Measurements from ENCODE around the gene SERTAD2.

The SERTAD2 gene

DNA sequence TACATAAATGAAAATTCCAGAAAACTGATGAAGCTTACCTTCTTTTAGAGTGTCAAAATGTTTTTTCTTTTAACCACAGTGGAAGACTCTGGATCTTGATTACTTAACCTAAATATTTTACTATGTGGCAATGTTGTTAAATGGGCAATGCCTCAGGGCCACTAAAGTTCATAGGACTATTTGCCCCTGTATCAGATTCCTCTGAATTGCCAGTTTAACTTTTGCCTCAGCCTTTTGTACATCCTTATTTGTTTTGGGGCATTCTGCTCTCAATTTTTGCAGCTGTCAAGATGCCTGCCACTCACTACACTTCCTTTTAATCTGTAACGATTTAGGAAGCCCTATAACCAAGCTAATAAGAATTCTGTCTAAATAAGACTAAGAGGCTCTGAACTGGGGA is 31.7 kb upstream of the SERTAD2 start:
- H3K4me1 ChIP-seq (ENCODE audit: insufficient read depth, low read length): peaks cover 10% of the 10 kb centered on the region
- peaks cover 2% of the 10 kb centered on the region for H3K9me3 ChIP-seq (ENCODE audit: low read length)
- no peak overlapping the region for H2AFZ ChIP-seq (ENCODE audit: low read depth, low read length)
- H3K36me3 ChIP-seq (ENCODE audit: insufficient read depth, low read length): no peaks in the 10 kb centered on the region
- H3K27me3 ChIP-seq (ENCODE audit: insufficient read depth, low read length): no peaks in the 10 kb centered on the region
- no peak overlapping the region for H3K4me3 ChIP-seq (ENCODE audit: low read length)

DNA sequence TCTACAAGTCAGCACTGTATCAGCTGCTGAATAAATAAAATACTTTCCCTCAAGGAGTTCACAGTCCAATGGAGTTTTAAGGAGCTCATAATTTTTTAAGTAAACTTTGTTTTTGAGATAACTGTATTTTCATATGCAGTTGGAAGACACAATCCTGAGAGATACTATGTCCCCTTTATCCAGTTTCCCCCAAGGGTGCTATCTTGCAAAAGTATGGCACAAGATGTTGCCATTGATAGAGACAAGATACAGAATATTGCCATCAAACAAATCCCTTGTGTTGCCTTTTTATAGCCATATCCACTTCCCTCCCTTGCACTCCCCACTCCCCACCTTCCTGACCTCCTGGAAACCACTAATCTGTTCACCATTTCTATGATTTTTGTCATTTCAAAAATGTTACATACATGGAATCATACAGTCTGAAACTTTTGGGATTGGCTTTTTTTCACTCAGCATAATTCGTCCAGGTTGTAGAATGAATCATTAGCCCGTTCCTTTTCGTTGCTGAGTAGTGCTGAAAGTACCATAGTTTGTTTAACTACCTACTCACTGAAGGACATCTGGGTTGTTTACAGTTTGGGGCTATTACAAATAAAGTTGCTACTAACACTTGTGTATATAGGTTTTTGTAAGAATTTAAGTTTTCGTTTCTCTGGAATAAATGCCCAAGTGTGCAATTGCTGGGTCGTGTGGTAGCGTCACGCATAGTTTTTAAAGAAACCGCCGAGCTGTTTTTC is 30.2 kb upstream of the SERTAD2 start:
- Histone ChIP-seq H2AFZ (ENCODE audit: low read depth, low read length) (no peak overlapping the region), H3K4me1 (ENCODE audit: insufficient read depth, low read length) (peaks cover 20% of the 10 kb centered on the region), H3K36me3 (ENCODE audit: insufficient read depth, low read length) (no peaks in the 10 kb centered on the region), H3K27me3 (ENCODE audit: insufficient read depth, low read length) (no peaks in the 10 kb centered on the region), H3K9me3 (ENCODE audit: low read length) (peaks cover 2% of the 10 kb centered on the region), H3K4me3 (ENCODE audit: low read length) (no peak overlapping the region)

DNA sequence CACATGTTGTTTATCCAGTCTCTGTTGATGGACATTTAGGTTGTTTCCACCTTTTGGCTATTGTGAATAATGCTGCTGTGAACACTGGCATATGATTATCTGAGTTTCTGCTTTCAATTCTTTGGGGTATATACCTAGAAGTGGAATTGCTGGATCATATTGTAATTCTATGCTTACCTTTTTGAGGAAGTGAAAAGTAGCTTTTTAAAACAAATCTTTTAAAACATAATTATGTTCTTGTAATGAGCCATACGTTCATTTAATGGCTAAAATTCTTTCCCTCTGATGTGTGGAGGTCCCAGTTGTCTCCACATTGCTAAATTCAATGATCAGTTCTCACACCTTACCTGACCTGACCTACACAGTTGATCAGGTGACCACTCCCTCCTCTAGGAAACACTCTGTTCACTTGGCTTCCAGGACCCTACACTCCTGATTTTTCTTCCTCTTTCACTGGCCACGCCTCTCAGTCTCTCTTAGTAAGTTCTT is 27.8 kb upstream of the SERTAD2 start:
- Histone ChIP-seq H3K36me3 (ENCODE audit: insufficient read depth, low read length) (no peaks in the 10 kb centered on the region), H2AFZ (ENCODE audit: low read depth, low read length) (no peak overlapping the region), H3K4me1 (ENCODE audit: insufficient read depth, low read length) (peaks cover 16% of the 10 kb centered on the region), H3K27me3 (ENCODE audit: insufficient read depth, low read length) (no peaks in the 10 kb centered on the region), H3K9me3 (ENCODE audit: low read length) (peaks cover 2% of the 10 kb centered on the region), H3K4me3 (ENCODE audit: low read length) (no peak overlapping the region)

DNA sequence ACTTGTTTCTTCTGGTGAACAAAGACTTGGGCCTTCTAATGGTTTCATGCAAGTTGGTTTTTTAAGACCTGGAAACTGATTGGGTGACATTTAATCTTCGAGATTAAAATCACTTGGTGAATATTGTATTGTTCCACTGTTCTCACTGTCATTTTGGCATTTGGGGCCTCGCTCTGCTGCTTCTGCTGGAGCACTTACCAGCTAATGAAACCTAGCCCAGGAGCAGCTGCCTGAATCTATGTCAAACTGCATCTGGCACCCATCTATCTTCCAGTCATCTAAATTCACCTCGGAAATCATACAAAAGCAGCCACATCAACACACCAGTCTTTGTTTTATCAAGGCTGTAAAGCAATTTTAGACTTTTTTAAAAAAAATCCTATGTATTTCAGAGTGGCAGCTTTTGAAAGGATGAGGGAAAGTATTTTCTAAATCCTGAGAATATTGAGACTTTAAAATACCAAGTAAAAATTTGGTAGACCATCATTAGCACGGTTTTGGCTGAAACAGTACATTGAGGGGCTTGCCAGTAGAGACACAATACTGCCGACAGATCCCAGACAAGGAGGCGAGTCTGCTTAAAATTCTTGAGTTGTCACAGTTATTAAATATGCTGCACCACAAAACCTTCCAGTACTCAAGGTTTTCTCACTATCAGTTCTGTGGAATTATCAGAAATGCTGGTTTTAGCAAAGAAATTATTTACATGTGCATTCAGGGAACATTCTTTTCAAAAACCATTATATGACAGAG is 26.1 kb upstream of the SERTAD2 start:
- H3K9me3 ChIP-seq (ENCODE audit: low read length): peaks cover 2% of the 10 kb centered on the region
- peaks cover 10% of the 10 kb centered on the region for H3K4me1 ChIP-seq (ENCODE audit: insufficient read depth, low read length)
- H3K36me3 ChIP-seq (ENCODE audit: insufficient read depth, low read length): no peaks in the 10 kb centered on the region
- H3K27me3 ChIP-seq (ENCODE audit: insufficient read depth, low read length): no peaks in the 10 kb centered on the region
- H2AFZ ChIP-seq (ENCODE audit: low read depth, low read length): no peak overlapping the region
- H3K4me3 ChIP-seq (ENCODE audit: low read length): no peak overlapping the region

DNA sequence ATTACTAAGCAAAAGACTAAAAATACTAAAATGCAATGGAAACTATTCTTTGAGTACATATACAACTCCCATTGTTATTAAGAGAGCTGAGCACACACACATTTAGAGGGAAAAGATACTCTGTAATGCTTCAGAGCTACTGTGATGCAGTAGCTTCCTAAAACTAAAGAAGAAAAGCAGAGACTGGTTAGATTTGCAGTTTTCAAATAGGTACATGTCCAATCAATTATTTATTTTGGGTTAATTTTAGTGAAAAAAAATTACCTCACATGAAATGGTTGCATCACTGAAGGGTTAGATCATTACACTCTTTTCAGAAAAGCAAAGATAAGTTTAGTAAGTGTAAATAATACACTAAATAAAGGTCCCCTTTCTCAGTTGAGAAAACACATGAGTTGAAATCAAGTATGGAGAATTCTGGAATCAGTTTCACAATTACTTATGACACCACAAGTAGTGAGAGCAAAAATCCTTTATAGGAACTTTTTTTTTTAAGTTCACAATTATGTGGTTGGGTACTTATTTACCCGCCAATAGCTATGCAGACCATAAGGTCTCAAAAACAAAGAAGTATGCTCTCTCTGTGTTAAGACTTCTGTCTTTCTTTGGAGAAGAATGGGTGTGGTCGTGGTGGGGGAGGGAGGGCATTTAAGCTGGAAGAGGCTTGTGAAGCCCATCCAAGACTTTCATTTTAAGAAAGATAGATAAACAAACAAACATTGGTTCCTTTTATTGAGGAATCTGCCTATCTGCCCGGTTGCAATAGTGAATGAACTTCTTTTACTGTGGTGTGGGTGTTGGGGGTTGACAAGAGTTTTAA is 25.3 kb upstream of the SERTAD2 start:
- Histone ChIP-seq H2AFZ (ENCODE audit: low read depth, low read length) (no peak overlapping the region), H3K4me1 (ENCODE audit: insufficient read depth, low read length) (peaks cover 10% of the 10 kb centered on the region), H3K27me3 (ENCODE audit: insufficient read depth, low read length) (no peaks in the 10 kb centered on the region), H3K9me3 (ENCODE audit: low read length) (peaks cover under 1% of the 10 kb centered on the region), H3K36me3 (ENCODE audit: insufficient read depth, low read length) (no peaks in the 10 kb centered on the region), H3K4me3 (ENCODE audit: low read length) (no peak overlapping the region)

DNA sequence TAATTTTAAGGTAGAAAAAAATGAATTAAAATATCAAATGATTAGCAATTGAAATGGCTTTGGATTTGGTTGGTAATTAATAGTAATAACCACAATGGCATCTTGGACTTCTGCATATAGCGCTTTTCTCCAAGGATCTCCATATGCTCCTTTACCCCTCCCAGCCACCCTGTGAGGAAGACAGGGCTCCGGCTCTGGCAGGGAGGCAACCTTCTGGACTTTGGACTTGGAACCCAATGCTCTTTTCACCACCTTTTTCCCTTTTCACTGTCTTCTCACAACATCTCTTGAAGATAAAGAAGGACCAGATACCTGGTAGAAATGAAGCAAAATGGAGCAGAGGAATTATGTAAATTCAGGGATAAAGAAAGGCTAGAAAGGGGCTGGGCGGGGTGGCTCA is 23.8 kb upstream of the SERTAD2 start:
- Histone ChIP-seq H3K27me3 (ENCODE audit: insufficient read depth, low read length) (no peaks in the 10 kb centered on the region), H3K36me3 (ENCODE audit: insufficient read depth, low read length) (no peaks in the 10 kb centered on the region), H2AFZ (ENCODE audit: low read depth, low read length) (no peak overlapping the region), H3K4me1 (ENCODE audit: insufficient read depth, low read length) (peaks cover 10% of the 10 kb centered on the region), H3K9me3 (ENCODE audit: low read length) (no peaks in the 10 kb centered on the region), H3K4me3 (ENCODE audit: low read length) (no peak overlapping the region)

DNA sequence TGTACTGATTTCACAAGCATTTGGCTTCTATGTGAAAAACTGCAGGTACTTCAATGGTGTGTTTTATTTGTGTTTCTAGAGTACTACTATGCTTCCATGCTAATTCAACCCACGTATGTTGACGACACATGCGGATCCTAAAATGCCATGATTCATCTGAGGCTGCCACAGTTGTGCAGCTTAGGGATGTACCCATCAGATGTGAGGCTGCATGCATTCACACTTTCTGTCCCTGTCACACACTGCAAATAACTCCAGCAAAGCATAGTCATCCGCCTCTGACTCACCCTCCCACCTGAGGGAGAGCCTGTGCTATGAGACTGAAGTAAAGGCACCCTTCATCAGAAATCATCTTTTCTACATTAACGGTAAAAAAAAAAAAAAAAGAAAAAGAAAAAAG is 22.1 kb upstream of the SERTAD2 start:
- Histone ChIP-seq H3K9me3 (ENCODE audit: low read length) (no peaks in the 10 kb centered on the region), H3K4me1 (ENCODE audit: insufficient read depth, low read length) (peaks cover 10% of the 10 kb centered on the region), H3K36me3 (ENCODE audit: insufficient read depth, low read length) (no peaks in the 10 kb centered on the region), H2AFZ (ENCODE audit: low read depth, low read length) (no peak overlapping the region), H3K27me3 (ENCODE audit: insufficient read depth, low read length) (no peaks in the 10 kb centered on the region), H3K4me3 (ENCODE audit: low read length) (no peak overlapping the region)

DNA sequence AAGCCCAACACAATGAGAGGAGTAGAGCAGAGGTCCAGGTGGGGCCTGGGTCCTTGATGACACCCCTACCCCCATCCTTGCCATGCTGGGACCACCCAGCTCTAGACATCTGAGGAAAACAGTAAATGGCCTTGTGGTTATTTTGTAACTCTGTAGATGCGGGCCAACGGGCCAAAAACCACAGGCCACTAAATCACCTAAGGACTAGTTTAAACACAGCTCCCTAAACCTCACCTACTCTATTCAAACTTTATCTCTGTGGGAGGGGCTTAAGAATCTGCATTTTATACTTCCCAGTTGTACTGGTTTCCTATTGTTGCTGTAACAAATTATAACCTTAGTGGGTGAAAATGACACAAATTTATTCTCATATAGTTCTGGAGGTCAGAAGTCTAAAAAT is 19.0 kb upstream of the SERTAD2 start:
- no peak overlapping the region for H3K4me3 ChIP-seq (ENCODE audit: low read length)
- H3K4me1 ChIP-seq (ENCODE audit: insufficient read depth, low read length): no peaks in the 10 kb centered on the region
- no peaks in the 10 kb centered on the region for H3K27me3 ChIP-seq (ENCODE audit: insufficient read depth, low read length)

DNA sequence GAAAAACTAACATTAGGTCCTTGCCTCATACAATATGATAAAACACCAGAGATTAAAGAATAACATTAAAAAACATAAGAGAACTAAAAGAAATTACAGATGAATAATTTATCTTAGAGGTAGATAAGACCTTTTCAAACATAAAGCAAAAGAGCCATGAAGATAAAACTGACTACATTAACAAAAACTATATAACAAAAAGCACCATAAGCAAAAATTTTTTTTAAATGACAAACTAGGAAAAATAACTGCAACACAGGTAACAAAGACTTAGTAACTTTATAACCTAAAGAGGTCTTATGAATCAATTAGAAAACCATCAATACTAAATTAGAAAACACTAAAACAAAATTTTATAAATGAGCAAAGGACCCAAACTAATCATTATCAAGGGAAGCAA is 16.3 kb upstream of the SERTAD2 start:
- H3K4me3 ChIP-seq (ENCODE audit: low read length): no peak overlapping the region
- H3K27me3 ChIP-seq (ENCODE audit: insufficient read depth, low read length): no peaks in the 10 kb centered on the region
- no peak overlapping the region for H2AFZ ChIP-seq (ENCODE audit: low read depth, low read length)
- no peaks in the 10 kb centered on the region for H3K36me3 ChIP-seq (ENCODE audit: insufficient read depth, low read length)
- H3K4me1 ChIP-seq (ENCODE audit: insufficient read depth, low read length): peaks cover 2% of the 10 kb centered on the region
- no peaks in the 10 kb centered on the region for H3K9me3 ChIP-seq (ENCODE audit: low read length)

More for the DNA sequence above, 19.0 kb upstream of the SERTAD2 start:
- Histone ChIP-seq H3K9me3 (ENCODE audit: low read length) (no peaks in the 10 kb centered on the region), H3K36me3 (ENCODE audit: insufficient read depth, low read length) (no peaks in the 10 kb centered on the region), H2AFZ (ENCODE audit: low read depth, low read length) (no peak overlapping the region)

DNA sequence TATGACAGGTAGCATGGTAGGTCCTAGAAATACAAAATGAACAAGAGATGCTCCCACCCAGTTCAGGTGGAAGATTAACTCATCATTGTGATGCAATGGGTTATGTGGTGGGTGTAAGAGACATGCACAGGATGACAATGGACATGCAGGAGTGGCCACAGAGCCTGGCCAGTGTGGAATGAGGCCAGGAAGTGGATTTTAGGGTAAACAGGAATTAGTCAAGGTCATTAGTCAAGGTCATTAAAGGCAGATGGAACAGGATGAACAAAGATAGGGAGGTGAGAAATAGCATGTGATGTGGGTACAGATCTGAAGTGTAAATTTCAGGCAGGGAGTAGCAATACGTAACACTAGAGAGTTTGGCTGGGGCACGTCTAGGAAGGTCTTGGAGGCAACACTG is 15.6 kb upstream of the SERTAD2 start:
- H3K27me3 ChIP-seq (ENCODE audit: insufficient read depth, low read length): no peaks in the 10 kb centered on the region

DNA sequence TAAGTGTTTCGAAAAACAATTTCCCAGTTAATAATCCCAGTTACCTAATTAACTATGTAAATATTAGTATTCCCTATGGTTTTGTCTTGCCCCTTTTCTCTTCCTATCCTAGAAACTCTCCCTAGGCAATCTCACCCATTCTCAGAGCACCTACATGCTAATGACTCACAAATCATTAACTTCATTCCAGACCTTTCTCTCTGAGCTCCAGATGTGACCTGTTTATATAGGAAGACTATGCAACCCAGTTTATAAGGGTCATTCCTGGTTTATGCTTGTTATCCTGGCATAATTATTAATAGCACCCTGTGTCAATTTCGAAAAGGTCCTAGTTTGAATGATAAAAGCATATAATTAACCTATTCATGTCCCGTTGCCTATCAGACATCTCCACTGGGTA is 14.8 kb upstream of the SERTAD2 start:
- H3K4me1 ChIP-seq (ENCODE audit: insufficient read depth, low read length): peaks cover 2% of the 10 kb centered on the region
- no peaks in the 10 kb centered on the region for H3K9me3 ChIP-seq (ENCODE audit: low read length)
- H2AFZ ChIP-seq (ENCODE audit: low read depth, low read length): no peak overlapping the region
- H3K36me3 ChIP-seq (ENCODE audit: insufficient read depth, low read length): no peaks in the 10 kb centered on the region
- no peaks in the 10 kb centered on the region for H3K27me3 ChIP-seq (ENCODE audit: insufficient read depth, low read length)
- no peak overlapping the region for H3K4me3 ChIP-seq (ENCODE audit: low read length)

More for the DNA sequence above, 15.6 kb upstream of the SERTAD2 start:
- Histone ChIP-seq H2AFZ (ENCODE audit: low read depth, low read length) (no peak overlapping the region), H3K4me3 (ENCODE audit: low read length) (no peak overlapping the region), H3K4me1 (ENCODE audit: insufficient read depth, low read length) (peaks cover 2% of the 10 kb centered on the region), H3K36me3 (ENCODE audit: insufficient read depth, low read length) (no peaks in the 10 kb centered on the region), H3K9me3 (ENCODE audit: low read length) (no peaks in the 10 kb centered on the region)

DNA sequence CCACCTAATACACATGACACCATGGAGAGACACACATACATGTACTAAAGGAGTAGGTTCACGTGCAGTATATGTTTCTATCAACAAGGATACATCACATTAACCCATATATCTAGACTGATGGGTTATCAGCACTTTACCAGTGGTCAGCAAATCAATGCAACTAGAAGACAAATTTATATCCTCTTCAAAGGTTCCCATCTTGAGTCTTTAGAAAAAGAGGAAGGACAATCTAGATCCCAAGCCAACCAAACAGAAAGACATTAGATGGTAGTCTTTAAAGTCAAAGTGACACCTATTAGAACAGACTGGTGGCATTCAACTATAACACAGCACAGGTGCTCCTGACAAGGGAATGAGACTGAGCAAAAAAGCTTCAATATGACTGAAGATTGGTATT is 13.8 kb upstream of the SERTAD2 start:
- Histone ChIP-seq H3K27me3 (ENCODE audit: insufficient read depth, low read length) (no peaks in the 10 kb centered on the region), H3K36me3 (ENCODE audit: insufficient read depth, low read length) (no peaks in the 10 kb centered on the region), H3K9me3 (ENCODE audit: low read length) (no peaks in the 10 kb centered on the region), H2AFZ (ENCODE audit: low read depth, low read length) (no peak overlapping the region), H3K4me1 (ENCODE audit: insufficient read depth, low read length) (peaks cover 2% of the 10 kb centered on the region), H3K4me3 (ENCODE audit: low read length) (no peak overlapping the region)

Measured in neuron (in vitro differentiated cells).